HEK293 (cell line): ENCODE measurements around the gene NHEJ1.

Experiments
- BCL11B ChIP-seq: fragments of 450-650 bp; formaldehyde crosslinking; IDR thresholded peaks from 2 replicates; pipeline ENCODE4 v1.5.1; 2016; ENCODE audit warnings: low read depth, missing biosample characterization, missing genetic modification characterization
- GLIS1 ChIP-seq: fragments of 450-650 bp; formaldehyde crosslinking; IDR thresholded peaks from 2 replicates; pipeline ENCODE4 v1.5.1; 2016; ENCODE audit warnings: missing biosample characterization, missing genetic modification characterization
- HOXC10 ChIP-seq: sonication (generic); formaldehyde crosslinking; IDR thresholded peaks from 2 replicates; pipeline ENCODE4 v1.8.1; 2023; ENCODE audit warnings: mild to moderate bottlenecking, missing genetic modification reagents
- MYNN ChIP-seq: fragments of 450-650 bp; formaldehyde crosslinking; IDR thresholded peaks from 2 replicates; pipeline ENCODE4 v1.5.1; 2016; ENCODE audit warnings: missing biosample characterization, missing genetic modification characterization, borderline replicate concordance
- SP7 ChIP-seq: fragments of 450-650 bp; formaldehyde crosslinking; IDR thresholded peaks from 2 replicates; pipeline ENCODE4 v1.5.1; 2016; ENCODE audit warnings: missing biosample characterization, missing genetic modification characterization
- YY2 ChIP-seq: fragments of 450-650 bp; formaldehyde crosslinking; IDR thresholded peaks from 2 replicates; pipeline ENCODE4 v1.5.1; 2016; ENCODE audit warnings: missing biosample characterization, missing genetic modification characterization
- ZNF140 ChIP-seq: fragments of 450-650 bp; formaldehyde crosslinking; IDR thresholded peaks from 2 replicates; pipeline ENCODE4 v1.5.1; 2016; ENCODE audit warnings: missing biosample characterization, missing genetic modification characterization
- ZNF266 ChIP-seq: fragments of 450-650 bp; formaldehyde crosslinking; IDR thresholded peaks from 2 replicates; pipeline ENCODE4 v1.5.1; 2016; ENCODE audit warnings: missing biosample characterization, missing genetic modification characterization, low read depth
- ZNF544 ChIP-seq: fragments of 450-650 bp; formaldehyde crosslinking; IDR thresholded peaks from 2 replicates; pipeline ENCODE4 v1.5.0; 2017; ENCODE audit warnings: missing biosample characterization, missing genetic modification characterization
- ZNF549 ChIP-seq: fragments of 450-650 bp; IDR thresholded peaks from 2 replicates; pipeline ENCODE4 v1.5.1; 2018; ENCODE audit warnings: missing biosample characterization, missing genetic modification characterization, mild to moderate bottlenecking, inconsistent platforms, moderate library complexity
- ZNF560 ChIP-seq: fragments of 450-650 bp; formaldehyde crosslinking; IDR thresholded peaks from 2 replicates; pipeline ENCODE4 v1.5.1; 2017; ENCODE audit warnings: missing biosample characterization, missing genetic modification characterization, borderline replicate concordance
- ZNF626 ChIP-seq: fragments of 450-650 bp; sonication (Bioruptor Pico); formaldehyde crosslinking; IDR thresholded peaks from 2 replicates; pipeline ENCODE4 v1.5.1; 2018; ENCODE audit warnings: missing biosample characterization, missing genetic modification characterization, inconsistent platforms
- ZNF658 ChIP-seq: fragments of 450-650 bp; formaldehyde crosslinking; IDR thresholded peaks from 2 replicates; pipeline ENCODE4; 2016; ENCODE audit warnings: missing biosample characterization, missing genetic modification characterization
- ZNF701 ChIP-seq: fragments of 450-650 bp; formaldehyde crosslinking; IDR thresholded peaks from 2 replicates; pipeline ENCODE4 v1.5.1; 2016; ENCODE audit warnings: missing biosample characterization, missing genetic modification characterization
- ZNF768 ChIP-seq: fragments of 450-650 bp; formaldehyde crosslinking; IDR thresholded peaks from 2 replicates; pipeline ENCODE4 v1.5.1; 2018; ENCODE audit warnings: missing biosample characterization, mild to moderate bottlenecking, missing genetic modification characterization
- ZNF792 ChIP-seq: fragments of 450-650 bp; formaldehyde crosslinking; IDR thresholded peaks from 2 replicates; pipeline ENCODE4 v1.5.1; 2016; ENCODE audit warnings: missing biosample characterization, missing genetic modification characterization
- TF ChIP-seq, protein P1 (sequence below): fragments of 450-650 bp; formaldehyde crosslinking; IDR thresholded peaks from 2 replicates; pipeline ENCODE4 v1.5.1; 2016; ENCODE audit warnings: missing biosample characterization, missing genetic modification characterization
- TF ChIP-seq, protein P2 (sequence below): fragments of 450-650 bp; IDR thresholded peaks from 2 replicates; pipeline ENCODE4 v1.5.1; 2018; ENCODE audit warnings: missing biosample characterization, missing genetic modification characterization
- TF ChIP-seq, protein P3 (sequence below): fragments of 450-650 bp; formaldehyde crosslinking; conservative IDR thresholded peaks from 2 replicates; pipeline ENCODE4 v1.5.1; 2016; ENCODE audit warnings: low read depth, missing biosample characterization, missing genetic modification characterization
- TF ChIP-seq, protein P4 (sequence below): fragments of 450-650 bp; formaldehyde crosslinking; IDR thresholded peaks from 2 replicates; pipeline ENCODE4 v1.5.1; 2016; ENCODE audit warnings: missing biosample characterization, missing genetic modification characterization
- TF ChIP-seq, protein P5 (sequence below): fragments of 450-650 bp; formaldehyde crosslinking; IDR thresholded peaks from 2 replicates; pipeline ENCODE4 v1.5.1; 2016; ENCODE audit warnings: missing biosample characterization, missing genetic modification characterization, borderline replicate concordance
- TF ChIP-seq, protein P6 (sequence below): fragments of 450-650 bp; formaldehyde crosslinking; conservative IDR thresholded peaks from 2 replicates; pipeline ENCODE4 v1.5.1; 2016; ENCODE audit warnings: low read depth, missing biosample characterization, missing genetic modification characterization
- TF ChIP-seq, protein P7 (sequence below): fragments of 450-650 bp; formaldehyde crosslinking; IDR thresholded peaks from 2 replicates; pipeline ENCODE4 v1.5.1; 2016; ENCODE audit warnings: missing biosample characterization, missing genetic modification characterization

The NHEJ1 gene

DNA sequence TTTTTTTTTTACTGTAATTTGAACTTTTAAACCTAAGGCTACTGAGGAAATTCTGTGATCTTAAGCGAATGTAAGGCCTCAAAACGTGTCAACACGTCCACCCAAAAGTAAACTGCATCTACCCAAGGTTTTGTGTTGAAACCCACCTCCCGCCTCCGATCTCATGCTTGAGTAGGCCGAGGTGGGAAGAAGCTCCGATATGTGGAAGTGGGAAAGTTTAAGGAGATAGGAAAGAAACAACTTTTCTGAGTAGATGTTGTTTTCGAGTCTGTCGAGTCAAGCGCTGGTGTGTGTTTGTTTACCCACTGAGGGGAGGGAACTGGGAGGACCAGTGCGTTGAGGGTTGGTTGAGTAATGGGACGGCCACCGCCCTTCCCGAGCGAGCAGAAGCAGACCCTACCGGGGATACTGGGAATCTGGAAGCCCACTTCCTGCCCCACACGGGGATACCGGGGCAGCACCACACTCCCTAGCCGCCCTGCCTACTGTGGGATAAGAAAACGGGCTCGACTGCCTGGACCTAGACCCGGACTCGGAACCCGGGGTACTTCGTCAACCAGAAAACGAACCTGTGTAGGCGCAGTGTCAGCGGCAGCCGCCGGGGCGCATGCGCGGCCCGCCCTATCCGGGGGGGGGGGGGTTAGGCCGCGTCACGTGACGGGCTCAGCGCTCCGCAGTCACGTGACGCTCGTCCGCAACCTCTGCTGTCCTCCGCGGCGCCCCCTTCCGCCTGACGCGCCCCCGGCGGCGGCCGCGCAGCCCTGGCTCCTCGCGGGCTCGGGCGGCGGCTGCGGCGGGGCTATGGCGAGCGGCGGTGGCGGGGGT, 17.1 kb upstream of the NHEJ1 start, which contains the start of gene RETREG2 (continued):
- TF ChIP-seq, protein P1, sequence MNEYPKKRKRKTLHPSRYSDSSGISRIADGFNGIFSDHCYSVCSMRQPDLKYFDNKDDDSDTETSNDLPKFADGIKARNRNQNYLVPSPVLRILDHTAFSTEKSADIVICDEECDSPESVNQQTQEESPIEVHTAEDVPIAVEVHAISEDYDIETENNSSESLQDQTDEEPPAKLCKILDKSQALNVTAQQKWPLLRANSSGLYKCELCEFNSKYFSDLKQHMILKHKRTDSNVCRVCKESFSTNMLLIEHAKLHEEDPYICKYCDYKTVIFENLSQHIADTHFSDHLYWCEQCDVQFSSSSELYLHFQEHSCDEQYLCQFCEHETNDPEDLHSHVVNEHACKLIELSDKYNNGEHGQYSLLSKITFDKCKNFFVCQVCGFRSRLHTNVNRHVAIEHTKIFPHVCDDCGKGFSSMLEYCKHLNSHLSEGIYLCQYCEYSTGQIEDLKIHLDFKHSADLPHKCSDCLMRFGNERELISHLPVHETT (tag by site-specific recombination): no peak
- TF ChIP-seq SP7 (peak; percentile 57), ZNF658 (tag by site-specific recombination) (no peak), GLIS1 (no peak), ZNF544 (tag by site-specific recombination) (no peak), YY2 (tag by site-specific recombination) (no peak), ZNF140 (tag by site-specific recombination) (no peak), ZNF549 (tag by site-specific recombination) (no peak), ZNF792 (no peak), MYNN (tag by site-specific recombination) (no peak), ZNF701 (tag by site-specific recombination) (no peak), ZNF626 (tag by site-specific recombination) (no peak), HOXC10 (CRISPR knock-in tag) (no peak), ZNF266 (tag by site-specific recombination) (no peak), BCL11B (tag by site-specific recombination) (no peak), ZNF560 (tag by site-specific recombination) (no peak), ZNF768 (no peak)
- TF ChIP-seq, protein P2, sequence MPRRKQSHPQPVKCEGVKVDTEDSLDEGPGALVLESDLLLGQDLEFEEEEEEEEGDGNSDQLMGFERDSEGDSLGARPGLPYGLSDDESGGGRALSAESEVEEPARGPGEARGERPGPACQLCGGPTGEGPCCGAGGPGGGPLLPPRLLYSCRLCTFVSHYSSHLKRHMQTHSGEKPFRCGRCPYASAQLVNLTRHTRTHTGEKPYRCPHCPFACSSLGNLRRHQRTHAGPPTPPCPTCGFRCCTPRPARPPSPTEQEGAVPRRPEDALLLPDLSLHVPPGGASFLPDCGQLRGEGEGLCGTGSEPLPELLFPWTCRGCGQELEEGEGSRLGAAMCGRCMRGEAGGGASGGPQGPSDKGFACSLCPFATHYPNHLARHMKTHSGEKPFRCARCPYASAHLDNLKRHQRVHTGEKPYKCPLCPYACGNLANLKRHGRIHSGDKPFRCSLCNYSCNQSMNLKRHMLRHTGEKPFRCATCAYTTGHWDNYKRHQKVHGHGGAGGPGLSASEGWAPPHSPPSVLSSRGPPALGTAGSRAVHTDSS (tag by site-specific recombination): no peak
- TF ChIP-seq, protein P3, sequence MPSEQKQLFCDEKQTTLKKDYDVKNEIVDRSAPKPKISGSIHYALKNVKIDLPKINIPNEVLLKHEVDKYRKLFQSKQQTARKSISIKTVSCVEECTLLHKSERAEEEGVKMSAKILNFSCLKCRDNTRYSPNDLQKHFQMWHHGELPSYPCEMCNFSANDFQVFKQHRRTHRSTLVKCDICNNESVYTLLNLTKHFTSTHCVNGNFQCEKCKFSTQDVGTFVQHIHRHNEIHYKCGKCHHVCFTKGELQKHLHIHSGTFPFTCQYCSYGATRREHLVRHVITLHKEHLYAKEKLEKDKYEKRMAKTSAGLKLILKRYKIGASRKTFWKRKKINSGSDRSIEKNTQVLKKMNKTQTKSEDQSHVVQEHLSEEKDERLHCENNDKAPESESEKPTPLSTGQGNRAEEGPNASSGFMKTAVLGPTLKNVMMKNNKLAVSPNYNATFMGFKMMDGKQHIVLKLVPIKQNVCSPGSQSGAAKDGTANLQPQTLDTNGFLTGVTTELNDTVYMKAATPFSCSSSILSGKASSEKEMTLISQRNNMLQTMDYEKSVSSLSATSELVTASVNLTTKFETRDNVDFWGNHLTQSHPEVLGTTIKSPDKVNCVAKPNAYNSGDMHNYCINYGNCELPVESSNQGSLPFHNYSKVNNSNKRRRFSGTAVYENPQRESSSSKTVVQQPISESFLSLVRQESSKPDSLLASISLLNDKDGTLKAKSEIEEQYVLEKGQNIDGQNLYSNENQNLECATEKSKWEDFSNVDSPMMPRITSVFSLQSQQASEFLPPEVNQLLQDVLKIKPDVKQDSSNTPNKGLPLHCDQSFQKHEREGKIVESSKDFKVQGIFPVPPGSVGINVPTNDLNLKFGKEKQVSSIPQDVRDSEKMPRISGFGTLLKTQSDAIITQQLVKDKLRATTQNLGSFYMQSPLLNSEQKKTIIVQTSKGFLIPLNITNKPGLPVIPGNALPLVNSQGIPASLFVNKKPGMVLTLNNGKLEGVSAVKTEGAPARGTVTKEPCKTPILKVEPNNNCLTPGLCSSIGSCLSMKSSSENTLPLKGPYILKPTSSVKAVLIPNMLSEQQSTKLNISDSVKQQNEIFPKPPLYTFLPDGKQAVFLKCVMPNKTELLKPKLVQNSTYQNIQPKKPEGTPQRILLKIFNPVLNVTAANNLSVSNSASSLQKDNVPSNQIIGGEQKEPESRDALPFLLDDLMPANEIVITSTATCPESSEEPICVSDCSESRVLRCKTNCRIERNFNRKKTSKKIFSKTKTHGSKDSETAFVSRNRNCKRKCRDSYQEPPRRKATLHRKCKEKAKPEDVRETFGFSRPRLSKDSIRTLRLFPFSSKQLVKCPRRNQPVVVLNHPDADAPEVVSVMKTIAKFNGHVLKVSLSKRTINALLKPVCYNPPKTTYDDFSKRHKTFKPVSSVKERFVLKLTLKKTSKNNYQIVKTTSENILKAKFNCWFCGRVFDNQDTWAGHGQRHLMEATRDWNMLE (tag by site-specific recombination): no peak
- TF ChIP-seq, protein P4, sequence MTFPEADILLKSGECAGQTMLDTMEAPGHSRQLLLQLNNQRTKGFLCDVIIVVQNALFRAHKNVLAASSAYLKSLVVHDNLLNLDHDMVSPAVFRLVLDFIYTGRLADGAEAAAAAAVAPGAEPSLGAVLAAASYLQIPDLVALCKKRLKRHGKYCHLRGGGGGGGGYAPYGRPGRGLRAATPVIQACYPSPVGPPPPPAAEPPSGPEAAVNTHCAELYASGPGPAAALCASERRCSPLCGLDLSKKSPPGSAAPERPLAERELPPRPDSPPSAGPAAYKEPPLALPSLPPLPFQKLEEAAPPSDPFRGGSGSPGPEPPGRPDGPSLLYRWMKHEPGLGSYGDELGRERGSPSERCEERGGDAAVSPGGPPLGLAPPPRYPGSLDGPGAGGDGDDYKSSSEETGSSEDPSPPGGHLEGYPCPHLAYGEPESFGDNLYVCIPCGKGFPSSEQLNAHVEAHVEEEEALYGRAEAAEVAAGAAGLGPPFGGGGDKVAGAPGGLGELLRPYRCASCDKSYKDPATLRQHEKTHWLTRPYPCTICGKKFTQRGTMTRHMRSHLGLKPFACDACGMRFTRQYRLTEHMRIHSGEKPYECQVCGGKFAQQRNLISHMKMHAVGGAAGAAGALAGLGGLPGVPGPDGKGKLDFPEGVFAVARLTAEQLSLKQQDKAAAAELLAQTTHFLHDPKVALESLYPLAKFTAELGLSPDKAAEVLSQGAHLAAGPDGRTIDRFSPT: no peak
- TF ChIP-seq, protein P5, sequence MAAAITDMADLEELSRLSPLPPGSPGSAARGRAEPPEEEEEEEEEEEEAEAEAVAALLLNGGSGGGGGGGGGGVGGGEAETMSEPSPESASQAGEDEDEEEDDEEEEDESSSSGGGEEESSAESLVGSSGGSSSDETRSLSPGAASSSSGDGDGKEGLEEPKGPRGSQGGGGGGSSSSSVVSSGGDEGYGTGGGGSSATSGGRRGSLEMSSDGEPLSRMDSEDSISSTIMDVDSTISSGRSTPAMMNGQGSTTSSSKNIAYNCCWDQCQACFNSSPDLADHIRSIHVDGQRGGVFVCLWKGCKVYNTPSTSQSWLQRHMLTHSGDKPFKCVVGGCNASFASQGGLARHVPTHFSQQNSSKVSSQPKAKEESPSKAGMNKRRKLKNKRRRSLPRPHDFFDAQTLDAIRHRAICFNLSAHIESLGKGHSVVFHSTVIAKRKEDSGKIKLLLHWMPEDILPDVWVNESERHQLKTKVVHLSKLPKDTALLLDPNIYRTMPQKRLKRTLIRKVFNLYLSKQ: no peak
- TF ChIP-seq, protein P6, sequence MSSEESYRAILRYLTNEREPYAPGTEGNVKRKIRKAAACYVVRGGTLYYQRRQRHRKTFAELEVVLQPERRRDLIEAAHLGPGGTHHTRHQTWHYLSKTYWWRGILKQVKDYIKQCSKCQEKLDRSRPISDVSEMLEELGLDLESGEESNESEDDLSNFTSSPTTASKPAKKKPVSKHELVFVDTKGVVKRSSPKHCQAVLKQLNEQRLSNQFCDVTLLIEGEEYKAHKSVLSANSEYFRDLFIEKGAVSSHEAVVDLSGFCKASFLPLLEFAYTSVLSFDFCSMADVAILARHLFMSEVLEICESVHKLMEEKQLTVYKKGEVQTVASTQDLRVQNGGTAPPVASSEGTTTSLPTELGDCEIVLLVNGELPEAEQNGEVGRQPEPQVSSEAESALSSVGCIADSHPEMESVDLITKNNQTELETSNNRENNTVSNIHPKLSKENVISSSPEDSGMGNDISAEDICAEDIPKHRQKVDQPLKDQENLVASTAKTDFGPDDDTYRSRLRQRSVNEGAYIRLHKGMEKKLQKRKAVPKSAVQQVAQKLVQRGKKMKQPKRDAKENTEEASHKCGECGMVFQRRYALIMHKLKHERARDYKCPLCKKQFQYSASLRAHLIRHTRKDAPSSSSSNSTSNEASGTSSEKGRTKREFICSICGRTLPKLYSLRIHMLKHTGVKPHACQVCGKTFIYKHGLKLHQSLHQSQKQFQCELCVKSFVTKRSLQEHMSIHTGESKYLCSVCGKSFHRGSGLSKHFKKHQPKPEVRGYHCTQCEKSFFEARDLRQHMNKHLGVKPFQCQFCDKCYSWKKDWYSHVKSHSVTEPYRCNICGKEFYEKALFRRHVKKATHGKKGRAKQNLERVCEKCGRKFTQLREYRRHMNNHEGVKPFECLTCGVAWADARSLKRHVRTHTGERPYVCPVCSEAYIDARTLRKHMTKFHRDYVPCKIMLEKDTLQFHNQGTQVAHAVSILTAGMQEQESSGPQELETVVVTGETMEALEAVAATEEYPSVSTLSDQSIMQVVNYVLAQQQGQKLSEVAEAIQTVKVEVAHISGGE (tag by site-specific recombination): peak; percentile 71
- TF ChIP-seq, protein P7, sequence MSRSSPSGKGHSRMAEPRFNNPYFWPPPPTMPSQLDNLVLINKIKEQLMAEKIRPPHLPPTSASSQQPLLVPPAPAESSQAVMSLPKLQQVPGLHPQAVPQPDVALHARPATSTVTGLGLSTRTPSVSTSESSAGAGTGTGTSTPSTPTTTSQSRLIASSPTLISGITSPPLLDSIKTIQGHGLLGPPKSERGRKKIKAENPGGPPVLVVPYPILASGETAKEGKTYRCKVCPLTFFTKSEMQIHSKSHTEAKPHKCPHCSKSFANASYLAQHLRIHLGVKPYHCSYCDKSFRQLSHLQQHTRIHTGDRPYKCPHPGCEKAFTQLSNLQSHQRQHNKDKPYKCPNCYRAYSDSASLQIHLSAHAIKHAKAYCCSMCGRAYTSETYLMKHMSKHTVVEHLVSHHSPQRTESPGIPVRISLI (tag by site-specific recombination): no peak
